HG03039 (cell line): Measurements from ENCODE around the gene SNX21.
"Not testable (repeated sequence)": the region's sequence is repeated elsewhere in the genome, so short reads cannot be mapped to it uniquely, and the experiment has no call there.

ENCODE experiments used
- ATAC-seq: cut with Tn5 transposase; IDR thresholded peaks from one replicate; pipeline ENCODE4 v1.9.1; 2021; ENCODE audit warnings: mild to moderate bottlenecking, moderate library complexity; ENCODE audit not compliant: unreplicated experiment

The SNX21 gene

DNA sequence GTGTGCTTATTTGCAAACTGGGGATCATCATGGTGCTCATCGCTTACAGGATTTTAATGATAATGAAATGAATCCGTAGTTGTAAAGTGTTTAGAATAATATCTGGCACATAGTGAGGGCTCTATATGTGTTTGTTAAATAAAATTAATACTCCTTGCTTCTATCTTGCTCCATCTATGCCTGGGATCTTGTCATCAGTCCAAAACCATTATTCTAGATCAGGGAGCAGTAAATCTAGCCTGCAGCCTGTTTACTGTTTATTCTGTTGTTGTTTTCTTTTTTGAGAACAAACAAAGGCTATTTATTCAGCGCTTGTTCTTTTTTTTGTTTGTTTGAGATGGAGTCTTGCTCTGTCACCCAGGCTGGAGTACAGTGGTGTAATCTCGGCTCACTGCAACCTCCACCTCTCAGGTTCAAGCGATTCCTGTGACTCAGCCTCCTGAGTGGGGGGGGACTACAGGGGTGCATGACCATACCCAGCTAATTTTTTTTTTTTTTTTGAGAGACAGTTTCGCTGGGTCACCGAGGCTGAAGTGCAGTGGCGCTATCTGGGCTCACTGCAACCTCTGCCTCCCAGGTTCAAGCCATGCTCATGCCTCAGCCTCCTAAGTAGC is 15.5 kb downstream of the SNX21 start:
- no peak for ATAC-seq

DNA sequence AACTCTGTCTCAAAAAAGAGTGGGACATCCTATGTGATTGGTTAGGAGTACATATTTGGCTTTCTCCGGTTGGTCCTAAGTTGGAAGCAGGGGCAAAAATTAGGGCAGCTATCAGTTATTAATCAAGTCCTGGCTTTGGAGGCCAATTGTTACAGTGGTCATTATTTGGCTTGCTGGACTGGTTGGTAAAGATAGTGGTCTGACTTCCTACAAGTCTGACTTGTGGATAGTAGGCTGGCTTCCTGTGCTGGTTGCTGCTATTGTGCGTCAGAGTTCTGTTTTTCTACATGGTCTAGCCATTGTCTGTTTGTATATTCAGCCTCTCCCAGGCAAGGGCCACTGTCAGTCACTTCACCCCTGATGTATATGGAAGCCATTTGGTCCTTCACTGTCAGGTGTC is 16.6 kb downstream of the SNX21 start:
- ATAC-seq = no peak

GRCh38 chr20:45850926-45851325 is 17.3 kb downstream of the SNX21 start:
- no peak for ATAC-seq

GRCh38 chr20:45851501-45851900 is 17.9 kb downstream of the SNX21 start:
- ATAC-seq = no peak

DNA sequence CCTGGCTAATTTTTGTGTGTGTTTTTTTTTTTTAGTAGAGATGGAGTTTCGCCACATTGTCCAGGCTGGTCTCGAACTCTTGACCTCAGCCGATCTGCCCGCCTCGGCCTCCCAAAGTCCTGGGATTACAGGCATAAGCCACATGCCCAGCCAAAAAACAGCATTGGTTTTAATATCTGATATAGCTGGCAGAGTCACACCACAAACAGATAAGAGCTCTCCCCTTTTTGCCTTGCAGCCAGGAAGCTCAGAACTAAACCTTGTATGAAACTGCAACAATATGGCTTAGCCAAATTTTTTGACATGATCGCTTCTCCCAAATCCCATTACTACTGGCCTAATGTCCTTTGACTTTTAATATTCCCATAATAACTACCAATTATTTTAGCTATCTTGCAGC is 18.7 kb downstream of the SNX21 start:
- ATAC-seq = no peak

- ATAC-seq = no peak
Observed at GRCh38 chr20:45853484-45853883, 19.9 kb downstream of the SNX21 start.

DNA sequence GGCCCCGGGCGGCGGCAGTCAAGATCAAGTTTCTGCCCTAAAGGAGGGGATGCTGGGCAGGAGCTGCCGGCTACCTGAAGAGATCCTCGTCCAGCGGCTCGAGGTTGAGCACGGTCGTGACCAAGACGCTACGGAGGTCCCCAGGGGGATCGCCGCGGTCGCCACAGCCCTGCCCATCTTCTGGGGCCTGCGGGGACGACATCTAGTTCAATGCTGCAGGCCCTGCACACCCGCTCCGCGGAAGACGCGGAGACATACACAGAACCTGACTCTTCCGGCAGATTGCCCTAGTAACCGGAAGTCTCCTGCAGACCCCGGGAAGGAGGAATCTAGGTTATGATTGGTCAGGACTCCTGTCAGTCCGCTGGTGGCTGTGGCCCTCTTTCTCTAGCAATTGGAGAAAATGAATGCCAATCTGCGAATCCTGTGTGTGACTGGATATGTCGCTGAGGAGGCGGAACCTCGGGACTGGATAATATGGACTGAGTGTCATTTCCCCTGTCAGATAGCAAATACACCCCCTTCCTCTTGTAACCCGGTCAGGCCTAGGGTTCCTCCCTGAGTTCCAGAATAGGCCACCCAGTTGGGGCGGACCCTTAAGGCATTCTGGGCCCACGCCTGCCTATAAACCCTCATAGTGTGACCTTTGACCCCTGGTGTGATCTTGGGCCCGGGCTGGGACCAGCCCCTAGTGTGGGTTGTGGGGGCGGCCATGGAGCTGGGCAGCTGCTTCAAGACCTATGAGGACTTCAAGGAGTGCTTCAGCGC is 23.7 kb downstream of the SNX21 start, which contains the start of the genes ACOT8 and ZSWIM3:
ACOT8 (minus strand) TSS at position 279 of the 768 bp plus-strand sequence; CDS start at position 202, 77 bp downstream.
ZSWIM3 (plus strand) TSS at position 501 of the 768 bp plus-strand sequence; CDS start at position 713, 212 bp downstream.
- ATAC-seq = peak; percentile 95

DNA sequence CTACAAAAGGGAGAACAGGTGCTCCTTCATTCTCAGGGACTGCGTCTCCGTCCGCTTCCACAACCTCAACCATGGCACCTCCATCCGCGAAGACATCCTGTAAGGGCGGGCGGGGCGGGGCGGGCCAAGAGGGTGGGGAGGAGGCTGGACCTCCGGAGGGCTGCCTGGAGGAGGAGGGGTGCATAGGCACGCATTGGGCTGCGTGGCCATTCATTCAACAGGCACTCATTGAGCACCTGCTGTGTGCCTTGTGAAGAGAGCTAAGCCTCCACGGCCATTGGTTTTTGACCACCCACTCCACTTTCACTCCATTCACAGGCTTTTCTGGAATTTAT is 24.2 kb downstream of the SNX21 start:
- peak; percentile 14 for ATAC-seq

- no peak for ATAC-seq
Observed at GRCh38 chr20:45859916-45860315, 26.3 kb downstream of the SNX21 start.

GRCh38 chr20:45860560-45861220 is 27.1 kb downstream of the SNX21 start:
- ATAC-seq = no peak

- ATAC-seq = no peak
Observed at GRCh38 chr20:45861221-45862075, 27.8 kb downstream of the SNX21 start.

DNA sequence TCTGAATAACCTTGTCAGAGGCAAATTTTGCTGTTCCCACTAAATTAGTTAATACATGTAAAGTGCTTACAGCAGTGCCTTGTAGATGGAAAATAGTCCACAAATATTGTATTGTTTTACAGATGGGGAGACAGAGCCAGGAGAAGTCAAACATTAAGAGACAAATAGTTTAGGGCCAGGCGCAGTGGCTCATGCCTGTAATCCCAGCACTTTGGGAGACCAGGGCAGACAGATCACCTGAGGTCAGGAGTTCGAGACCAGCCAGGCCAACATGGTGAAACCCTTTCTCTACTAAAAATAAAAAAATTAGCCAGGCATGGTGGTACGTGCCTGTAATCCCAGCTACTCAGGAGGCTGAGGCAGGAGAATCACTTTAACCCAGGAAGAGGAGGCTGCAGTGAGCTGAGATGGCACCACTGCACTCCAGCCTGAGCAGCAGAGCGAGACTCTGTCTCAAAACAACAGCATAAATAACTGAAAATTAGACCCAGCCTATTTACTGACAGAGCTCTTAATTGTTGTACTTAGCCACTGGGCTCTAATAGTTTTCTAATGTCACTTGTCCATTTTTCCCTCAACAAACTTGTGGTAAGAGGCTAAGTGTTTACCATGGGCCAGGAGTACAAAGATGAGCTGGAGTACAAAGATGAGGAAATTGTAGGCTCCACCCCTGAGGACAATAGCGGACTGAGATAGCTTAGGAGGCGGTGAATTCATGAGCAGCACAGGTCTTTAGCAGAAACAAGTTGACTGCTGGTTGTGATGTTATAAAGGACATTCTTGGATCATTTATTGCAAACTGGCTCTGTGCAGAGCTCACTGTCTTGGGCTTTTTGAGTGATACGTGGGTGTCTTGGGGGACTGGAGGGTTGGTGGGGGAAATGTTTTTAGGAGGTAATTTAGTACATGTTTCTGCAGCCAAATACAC is 30.2 kb downstream of the SNX21 start:
- no peak for ATAC-seq

- no peak for ATAC-seq
Observed at GRCh38 chr20:45866454-45866853, 32.9 kb downstream of the SNX21 start.

- no peak for ATAC-seq
Observed at GRCh38 chr20:45867136-45867818, 33.7 kb downstream of the SNX21 start.

DNA sequence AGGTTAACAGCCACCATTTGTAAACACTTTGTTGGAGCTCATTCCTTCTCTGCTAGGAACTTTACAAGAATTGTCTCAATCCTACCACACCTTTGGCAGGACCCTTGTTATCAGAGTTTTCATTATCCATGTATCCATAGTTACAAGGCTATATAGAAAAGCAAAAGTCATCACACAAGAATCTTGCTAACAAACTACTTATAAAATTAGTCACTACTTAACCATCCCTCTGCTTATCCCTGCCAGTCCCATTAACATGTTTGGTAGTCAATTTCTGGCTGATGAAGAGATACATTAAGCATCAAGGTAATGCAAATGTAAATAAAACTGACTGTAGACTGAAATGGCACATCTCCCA is 34.2 kb downstream of the SNX21 start:
- ATAC-seq = no peak

DNA sequence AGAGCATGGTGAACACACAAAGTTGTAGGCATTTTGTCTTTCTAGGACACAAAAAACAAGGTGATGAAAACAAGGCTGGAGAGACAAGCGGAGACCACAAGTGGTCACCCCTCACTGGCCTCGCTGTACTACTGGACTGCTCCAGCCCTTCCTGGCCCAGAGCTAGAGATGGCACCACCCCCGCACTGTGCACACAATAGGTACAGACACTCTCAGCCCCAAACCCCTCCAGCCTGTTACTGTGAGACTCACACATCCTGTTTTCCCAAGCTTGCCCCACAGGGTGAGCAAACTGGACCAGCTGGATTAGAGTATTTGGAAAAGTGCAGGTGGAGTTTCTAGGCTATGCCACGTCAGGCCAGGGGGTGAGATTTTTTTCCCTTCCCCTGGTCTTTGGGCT is 39.0 kb downstream of the SNX21 start:
- ATAC-seq = no peak

DNA sequence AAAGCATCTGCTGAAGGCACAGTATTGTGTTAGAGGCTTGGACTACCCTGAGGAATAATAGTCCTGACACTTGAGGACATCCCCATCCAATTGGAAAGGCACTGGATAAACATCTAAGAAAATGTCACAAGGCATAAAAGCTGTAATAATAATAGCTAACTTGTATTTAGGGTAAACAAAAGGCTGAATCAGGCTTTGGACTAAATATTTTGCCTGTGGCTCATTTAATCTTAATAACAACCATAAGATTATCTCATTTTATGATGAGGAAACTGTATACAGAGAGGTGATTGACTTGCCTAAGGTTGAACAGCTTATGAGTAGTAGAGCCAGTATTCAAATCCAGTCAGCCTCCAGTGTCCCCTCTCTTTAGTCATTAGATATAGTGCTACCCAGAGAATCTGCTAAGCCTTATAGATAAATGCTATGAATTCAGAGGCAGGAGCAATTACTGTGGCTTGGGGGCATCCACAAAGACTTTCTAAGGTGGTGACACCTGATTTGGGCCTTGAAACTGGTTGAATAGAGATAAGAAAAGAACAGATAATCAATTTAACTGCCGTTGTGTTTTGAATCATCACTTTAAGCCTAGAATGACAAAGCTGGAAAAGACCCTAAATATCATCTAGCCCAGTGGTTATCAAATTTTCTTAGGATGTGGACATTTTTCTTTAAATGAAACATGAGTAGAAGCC is 40.0 kb downstream of the SNX21 start:
- ATAC-seq = no peak

DNA sequence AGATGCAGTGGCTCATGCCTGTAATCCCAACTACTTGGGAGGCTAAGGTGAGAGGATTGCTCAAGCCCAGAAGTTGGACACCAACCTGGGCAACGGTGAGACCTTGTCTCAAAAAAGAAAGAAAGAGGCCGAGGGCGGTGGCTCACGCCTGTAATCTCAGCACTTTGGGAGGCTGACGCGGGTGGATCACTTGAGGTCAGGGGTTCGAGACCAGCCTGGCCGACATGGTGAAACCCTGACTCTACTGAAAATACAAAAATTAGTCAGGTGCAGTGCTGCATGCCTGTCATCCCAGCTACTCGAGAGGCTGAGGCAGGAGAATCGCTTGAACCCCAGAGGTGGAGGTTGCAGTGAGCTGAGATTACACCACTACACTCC is 40.5 kb downstream of the SNX21 start:
- not testable (repeated sequence) for ATAC-seq

DNA sequence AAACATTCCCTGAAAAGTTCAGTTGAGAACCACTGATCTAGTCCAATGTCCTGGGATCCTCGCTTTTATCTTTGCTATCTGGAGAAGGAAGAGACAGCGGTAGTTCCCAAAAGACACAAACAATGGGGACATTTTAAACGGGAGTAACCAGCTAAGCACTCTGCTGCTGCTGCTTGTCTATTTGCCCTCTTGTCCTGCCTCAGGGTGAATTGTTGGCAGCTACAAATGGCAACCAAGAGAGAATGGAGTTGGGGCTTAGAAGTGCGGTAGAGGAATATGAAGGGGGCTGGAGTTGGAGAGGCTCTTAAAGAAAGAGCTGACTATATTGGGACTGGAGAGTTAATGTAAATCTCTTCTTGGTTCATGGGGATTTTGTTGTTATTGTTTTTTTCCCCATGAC is 41.0 kb downstream of the SNX21 start:
- ATAC-seq = no peak
